Renal cortex interstitium (tissue), 11 donors: ENCODE results near the gene LRRC14B. TPM values are rescaled to one million over a fixed set of nuclear protein-coding genes. Genes with fewer than 3 reads are reported as not detected.
"Not testable (repeated sequence)": the region's sequence is repeated elsewhere in the genome, so short reads cannot be mapped to it uniquely, and the experiment has no call there.

Experiments used
- DNase-seq, 11 donors: peaks; one replicate each; pipeline ENCODE4 v3.0.0-alpha.2; 2013; ENCODE audit warnings: low read depth in 9 of 11, low spot score in 4 of 11; ENCODE audit errors: extremely low read depth in 1 of 11
- polyA plus RNA-seq, 3 donors: library from polyadenylated mRNA; unstranded; fragments of 120-200 nt; gene quantifications; one replicate each; pipeline ENCODE4 v1.2.1, GENCODE V29; 2013; ENCODE audit not compliant: insufficient read length in 3 of 3

Gene LRRC14B
- polyA plus RNA-seq, 3 donors = 0.13 TPM; not detected in 2

DNA sequence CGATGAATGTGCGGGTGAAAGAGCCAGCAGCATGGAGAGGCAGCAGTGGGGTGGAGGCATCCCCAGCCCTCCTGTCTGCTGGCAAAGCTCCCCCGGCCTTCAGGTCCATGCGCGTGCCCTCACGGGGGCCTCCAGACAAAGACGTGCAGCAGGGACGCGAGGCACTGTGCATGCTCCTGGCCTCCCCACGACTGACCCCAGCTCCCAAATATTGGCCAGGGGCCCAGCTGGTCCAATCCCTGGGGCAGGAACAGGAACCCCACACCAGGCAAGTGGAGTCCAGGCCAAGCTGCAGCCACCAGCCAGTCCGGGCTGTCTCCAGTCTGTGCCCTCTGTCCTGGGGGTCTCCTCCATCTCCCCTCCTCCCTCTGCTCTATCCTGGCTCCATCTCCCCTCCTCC, 33.5 kb upstream of the LRRC14B start:
- DNase-seq = no peak

GRCh38 chr5:158807-159447, 32.4 kb upstream of the LRRC14B start:
- no peak for DNase-seq

DNA sequence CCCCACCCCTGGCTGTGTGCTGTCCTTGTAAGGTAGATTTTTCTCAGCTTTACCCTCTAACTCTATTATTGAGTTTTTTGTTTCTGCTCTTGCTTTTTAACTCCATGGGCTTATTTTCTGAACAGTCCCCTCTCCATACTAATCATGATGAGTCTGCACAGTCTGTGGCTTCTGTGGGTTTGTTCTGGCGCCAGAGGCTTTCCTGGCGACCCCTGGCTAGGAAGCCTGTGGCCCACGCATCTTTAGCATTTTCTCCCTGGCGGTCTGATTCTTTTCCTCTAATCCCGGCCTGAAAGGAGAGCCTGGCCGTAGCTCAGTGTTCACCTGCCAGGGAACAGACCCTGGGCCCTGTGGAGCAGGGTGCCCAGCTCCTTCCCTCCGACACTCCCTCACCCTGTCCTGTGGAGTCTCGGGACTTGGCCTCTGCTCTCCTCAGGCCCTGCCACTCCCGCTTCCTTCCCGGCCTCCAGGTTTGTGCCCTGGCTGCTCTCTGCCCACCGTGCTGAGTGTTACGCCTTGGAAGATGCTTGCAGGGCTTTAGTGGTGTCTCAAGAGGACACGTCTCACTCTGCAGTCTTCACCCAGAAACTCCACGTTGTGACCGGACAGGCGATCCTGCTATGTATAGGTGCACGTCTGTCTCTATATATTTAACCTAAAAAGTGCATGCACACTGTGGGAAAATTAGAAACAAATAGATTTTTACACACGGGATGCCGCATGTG, 31.7 kb upstream of the LRRC14B start:
- no peak for DNase-seq

DNA sequence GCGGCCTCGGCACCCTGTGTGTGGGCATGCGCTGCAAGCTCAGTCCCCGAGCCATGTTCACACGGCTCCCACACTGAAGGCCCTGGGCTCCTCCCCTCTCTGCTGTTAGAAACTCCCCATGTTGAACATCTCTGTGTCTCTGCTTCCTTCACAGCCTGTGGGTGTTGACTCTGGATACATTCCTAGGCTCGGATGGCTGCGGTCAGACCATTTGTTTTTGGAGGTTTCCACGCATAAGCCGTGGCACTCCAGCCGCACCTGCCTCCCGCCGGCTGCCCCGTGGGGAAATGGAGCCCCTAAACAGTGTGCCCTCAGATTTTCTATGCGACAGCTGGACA, 31.2 kb upstream of the LRRC14B start:
- DNase-seq = no peak

DNA sequence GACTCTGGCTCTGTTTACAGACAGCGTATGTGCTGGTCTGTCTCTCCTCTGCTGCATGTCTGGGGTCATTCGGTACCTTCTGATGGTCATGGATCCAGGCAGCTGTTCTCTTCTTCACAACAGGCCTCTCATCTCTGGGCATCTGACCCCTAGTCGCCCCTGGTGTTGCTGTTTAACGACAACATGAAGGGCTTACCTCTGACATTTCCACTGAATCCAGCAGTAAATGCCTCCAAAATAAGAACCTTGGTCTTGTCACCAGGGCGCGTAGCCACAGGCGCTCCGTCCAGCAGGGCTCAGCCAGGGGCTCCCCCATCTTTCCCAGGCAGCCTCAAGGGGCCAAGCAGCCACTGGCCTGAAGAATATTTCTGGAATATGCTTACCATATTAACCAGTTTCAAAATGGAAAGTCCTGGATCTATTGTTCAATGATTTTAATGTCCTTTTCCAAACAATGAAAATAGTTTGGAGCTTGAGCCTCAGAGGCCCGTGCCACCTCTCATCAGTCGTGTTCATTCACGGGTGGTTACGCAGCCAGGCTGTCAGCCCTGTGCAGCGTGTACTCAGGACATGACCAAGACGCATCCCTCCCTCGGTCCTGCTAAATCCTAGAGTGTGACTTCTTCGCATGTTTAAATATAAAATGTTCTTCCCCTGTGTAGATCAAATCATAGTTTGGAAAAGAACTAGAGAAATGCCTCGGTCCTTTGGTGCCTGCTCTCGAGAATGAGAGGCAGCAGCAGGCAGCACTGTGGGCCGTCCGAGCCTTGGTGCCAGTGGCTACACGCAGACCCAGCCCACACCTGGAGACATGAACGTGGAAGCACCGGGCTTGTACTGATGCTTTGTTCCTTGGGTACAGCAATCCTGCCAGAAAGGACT, 30.1 kb upstream of the LRRC14B start:
- DNase-seq = no peak

DNA sequence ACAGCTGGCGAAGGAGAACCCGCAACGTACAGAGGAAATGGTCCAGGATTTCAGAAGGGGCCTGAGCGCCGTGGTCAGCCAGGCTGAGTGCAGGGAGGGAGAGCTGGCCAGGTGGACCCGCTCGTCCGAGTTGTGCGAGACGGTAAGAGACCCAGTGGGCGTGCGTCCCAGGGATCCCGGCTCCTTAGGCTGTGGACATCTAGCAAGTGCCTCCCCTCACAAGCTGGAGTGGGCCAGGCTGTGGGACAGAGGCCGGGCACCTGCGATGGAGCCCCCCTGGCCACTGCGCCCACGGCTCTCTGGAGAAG, 29.5 kb upstream of the LRRC14B start:
- DNase-seq = no peak

DNA sequence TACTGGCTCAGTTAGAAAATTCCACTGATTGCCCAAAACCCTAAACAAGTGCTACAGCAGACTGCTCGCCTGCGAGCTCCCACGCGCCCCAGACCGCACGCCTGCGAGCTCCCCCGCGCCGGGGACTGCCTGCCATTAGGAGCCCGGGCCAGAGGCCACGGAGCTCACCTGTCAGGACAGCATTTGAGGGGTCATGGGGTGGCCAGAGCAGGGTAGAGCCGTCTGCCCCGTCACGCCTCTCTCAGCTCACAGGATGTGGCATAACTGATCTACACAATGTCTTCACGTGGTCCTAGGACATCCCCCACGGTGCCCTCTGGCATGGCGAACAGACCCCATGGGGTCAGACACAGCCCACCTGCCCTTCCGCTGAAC, 29.1 kb upstream of the LRRC14B start:
- no peak for DNase-seq

- no peak for DNase-seq
Observed at GRCh38 chr5:162565-163337, 28.5 kb upstream of the LRRC14B start.

GRCh38 chr5:163338-163620, 28.0 kb upstream of the LRRC14B start:
- DNase-seq = no peak

DNA sequence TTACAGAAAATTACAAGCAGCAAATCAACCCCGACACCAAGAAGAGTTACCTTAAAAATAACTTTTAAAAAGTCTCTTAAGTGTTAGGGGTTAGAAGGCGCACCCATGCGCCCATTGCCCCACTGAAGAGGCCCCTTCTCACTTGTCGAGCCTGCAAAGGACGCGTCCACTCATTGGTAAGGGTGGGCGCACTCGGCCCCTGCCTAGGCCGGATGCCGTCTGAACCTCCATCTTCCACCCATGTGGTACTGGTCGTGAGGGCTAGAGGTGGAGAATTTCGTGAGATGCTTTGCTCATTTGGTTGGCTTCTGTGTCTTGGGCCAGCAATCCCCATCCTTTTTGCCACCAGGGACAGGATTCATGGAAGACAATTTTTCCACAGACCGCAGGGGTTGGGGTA, 27.5 kb upstream of the LRRC14B start:
- no peak for DNase-seq

GRCh38 chr5:164244-164643, 27.1 kb upstream of the LRRC14B start:
- no peak for DNase-seq

- not testable (repeated sequence) for DNase-seq
Observed at GRCh38 chr5:164783-165182, 26.5 kb upstream of the LRRC14B start.

GRCh38 chr5:166441-167372, 24.6 kb upstream of the LRRC14B start:
- DNase-seq = no peak

- no peak for DNase-seq
Observed at GRCh38 chr5:167511-167910, 23.8 kb upstream of the LRRC14B start.

DNA sequence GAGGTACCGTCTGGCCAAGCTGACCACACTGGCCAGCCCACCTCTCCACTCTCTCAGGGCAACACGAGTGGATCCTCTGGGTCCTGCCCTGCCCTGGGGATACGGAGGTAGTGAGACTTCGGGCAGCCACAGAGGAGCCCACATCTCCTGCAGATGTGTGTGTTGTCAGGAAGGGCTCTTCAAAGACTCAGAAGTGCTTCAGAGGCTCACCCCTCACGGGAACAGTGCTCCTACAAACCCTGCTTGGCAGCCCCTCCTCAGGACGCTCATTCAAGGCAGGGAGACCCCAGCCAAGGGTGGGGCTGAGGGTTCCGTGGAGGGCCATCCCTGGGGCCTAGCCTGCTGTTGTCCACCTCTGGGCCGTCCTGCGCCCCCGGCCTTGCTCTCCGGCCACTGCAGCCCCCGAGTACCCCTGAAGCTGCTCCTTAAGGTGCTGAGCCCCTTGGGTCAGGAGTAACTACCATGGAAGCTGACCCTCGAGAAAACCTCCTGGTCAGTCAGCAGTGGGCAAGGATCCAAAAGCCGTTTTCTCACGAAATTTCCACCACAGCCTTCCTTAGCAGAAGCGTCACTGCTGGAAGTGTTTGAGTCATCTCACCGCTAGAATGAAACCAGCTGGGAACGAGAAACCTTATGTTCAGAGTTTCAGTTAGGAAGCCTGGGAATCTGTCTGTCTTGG, 23.2 kb upstream of the LRRC14B start:
- DNase-seq = no peak

- DNase-seq = no peak
Observed at GRCh38 chr5:169071-169727, 22.1 kb upstream of the LRRC14B start.

GRCh38 chr5:169728-170094, 21.6 kb upstream of the LRRC14B start:
- DNase-seq = no peak
